GM12891 (cell line): ENCODE data around the gene SSH2.

Experiments used
- POLR2A ChIP-seq: IDR thresholded peaks from 2 replicates; pipeline ENCODE4 v1.6.1; 2011; ENCODE audit warnings: low read depth, low read length, control low read depth
- POLR2AphosphoS5 ChIP-seq: IDR thresholded peaks from 2 replicates; pipeline ENCODE4 v1.6.1; 2011; ENCODE audit warnings: low read depth, low read length, control low read depth
- POU2F2 ChIP-seq: IDR thresholded peaks from 2 replicates; pipeline ENCODE4 v1.6.1; 2011; ENCODE audit warnings: low read depth, mild to moderate bottlenecking, control low read depth, low read length, moderate library complexity
- SPI1 ChIP-seq: IDR thresholded peaks from 2 replicates; pipeline ENCODE4 v1.6.1; 2011; ENCODE audit warnings: low read depth, low read length, control low read depth
- TAF1 ChIP-seq: IDR thresholded peaks from 2 replicates; pipeline ENCODE4 v1.6.1; 2011; ENCODE audit warnings: low read depth, low read length, control low read depth

DNA sequence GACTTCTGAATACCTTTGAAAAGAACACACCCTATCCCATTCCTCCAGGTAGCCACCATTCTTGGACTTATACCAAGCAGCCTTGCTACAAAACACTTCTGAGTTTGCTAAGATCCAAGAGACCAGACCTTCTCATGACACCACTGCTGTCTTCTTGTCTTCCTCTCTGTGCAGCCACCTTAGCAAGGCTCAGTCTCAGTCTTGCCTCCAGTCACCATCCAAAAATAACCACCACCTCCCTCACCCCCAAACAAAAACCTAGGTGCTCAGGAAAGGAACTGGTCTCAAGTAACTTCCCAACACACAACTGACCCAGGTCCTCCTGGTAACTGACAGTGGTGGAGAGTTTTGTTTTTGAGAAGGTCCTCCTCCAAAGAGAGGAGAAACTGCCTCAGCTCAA, 216.4 kb downstream of the SSH2 start:
- no peak for TF ChIP-seq POLR2A
- TF ChIP-seq POLR2AphosphoS5, result no peak
- TF ChIP-seq TAF1, result no peak
- no peak for TF ChIP-seq SPI1
- TF ChIP-seq POU2F2, result no peak
